CD14-positive monocyte (primary cell): Measurements from ENCODE around the gene CLECL1. TPM values are rescaled to one million over a fixed set of nuclear protein-coding genes. Genes with fewer than 3 reads are reported as not detected.
"Not testable (repeated sequence)": the region's sequence is repeated elsewhere in the genome, so short reads cannot be mapped to it uniquely, and the experiment has no call there.

Source experiments
- DNase-seq, 3 donors: peaks; one replicate each; pipeline ENCODE4 v3.0.0-alpha.2; 2011 to 2022
- H2AFZ ChIP-seq: 2 replicates; pipeline ENCODE4 v1.6.0; 2012; ENCODE audit warnings: mild to moderate bottlenecking, low read depth, low read length, inconsistent platforms; ENCODE audit not compliant: insufficient read depth, poor library complexity, severe bottlenecking
- H3K27ac ChIP-seq, 2 donors: 1 replicate in 1 of 2; 2 replicates in 1 of 2; pipeline ENCODE4 v1.5.1; 2012 to 2013; ENCODE audit warnings: low read length in 2 of 2, control low read depth in 1 of 2, inconsistent platforms in 1 of 2, low read depth in 1 of 2, mild to moderate bottlenecking in 1 of 2
- H3K27me3 ChIP-seq, 2 donors: one replicate each; pipeline versions ENCODE4 v1.6.0 to v1.6.1; 2011 to 2013; ENCODE audit warnings: low read length in 2 of 2; ENCODE audit not compliant: control insufficient read depth in 2 of 2, insufficient read depth in 2 of 2
- H3K36me3 ChIP-seq, 2 donors: replicated peaks in 1 of 2; 1 replicate in 1 of 2; 2 replicates in 1 of 2; pipeline versions ENCODE4 v1.5.1 to v1.6.1; 2012 to 2013; ENCODE audit warnings: low read length in 2 of 2, control low read depth in 1 of 2, inconsistent platforms in 1 of 2, mild to moderate bottlenecking in 1 of 2; ENCODE audit not compliant: insufficient read depth in 2 of 2, control insufficient read depth in 1 of 2
- H3K4me1 ChIP-seq, 2 donors: 1 replicate in 1 of 2; 2 replicates in 1 of 2; pipeline versions ENCODE4 v1.5.1 to v1.6.1; 2012 to 2013; ENCODE audit warnings: low read length in 2 of 2, control low read depth in 1 of 2, inconsistent platforms in 1 of 2, mild to moderate bottlenecking in 1 of 2, moderate library complexity in 1 of 2; ENCODE audit not compliant: insufficient read depth in 2 of 2, control insufficient read depth in 1 of 2
- H3K4me2 ChIP-seq: replicated peaks from 2 replicates; pipeline ENCODE3; 2012; ENCODE audit warnings: low read length, moderate library complexity, mild to moderate bottlenecking; ENCODE audit not compliant: poor library complexity, severe bottlenecking; ENCODE audit errors: extremely low read depth
- H3K4me3 ChIP-seq, 3 experiments: fragments of 200-600 bp in 1 of 3; sonication (generic) in 1 of 3; replicated peaks in 1 of 3; 1 replicate in 2 of 3; 2 replicates in 1 of 3; pipeline ENCODE4 v1.5.1; 2011 to 2013; ENCODE audit warnings: low read length in 3 of 3, mild to moderate bottlenecking in 3 of 3, control low read depth in 2 of 3, low read depth in 2 of 3, inconsistent platforms in 1 of 3, moderate library complexity in 1 of 3
- H3K79me2 ChIP-seq: 2 replicates; pipeline ENCODE4 v1.6.0; 2012; ENCODE audit warnings: mild to moderate bottlenecking, control low read depth, inconsistent platforms, low read length, moderate library complexity; ENCODE audit not compliant: insufficient read depth
- H3K9ac ChIP-seq: 2 replicates; pipeline ENCODE4 v1.6.0; 2017; ENCODE audit warnings: low read length, mild to moderate bottlenecking; ENCODE audit not compliant: insufficient read depth, poor library complexity, severe bottlenecking
- H3K9me3 ChIP-seq, 2 donors: replicated peaks in 1 of 2; 1 replicate in 1 of 2; 2 replicates in 1 of 2; pipeline versions ENCODE4 v1.5.1 to v1.6.1; 2012 to 2013; ENCODE audit warnings: low read length in 2 of 2, control low read depth in 1 of 2; ENCODE audit not compliant: control insufficient read depth in 1 of 2, insufficient read depth in 1 of 2
- H4K20me1 ChIP-seq: 2 replicates; pipeline ENCODE4 v1.6.0; 2012; ENCODE audit warnings: mild to moderate bottlenecking, low read length, control low read depth, moderate library complexity; ENCODE audit not compliant: insufficient read depth
- H3K27ac Mint-ChIP-seq, 7 donors: one replicate each; pipeline ENCODE4 v1.8.0; 2020; ENCODE audit warnings: mild to moderate bottlenecking in 7 of 7, mixed read lengths in 7 of 7, moderate library complexity in 6 of 7, inconsistent platforms in 2 of 7
- H3K27me3 Mint-ChIP-seq, 3 donors: one replicate each; pipeline ENCODE4 v1.8.0; 2021 to 2022; ENCODE audit warnings: low read depth in 3 of 3, mild to moderate bottlenecking in 3 of 3, mixed read lengths in 3 of 3, moderate library complexity in 3 of 3, inconsistent platforms in 1 of 3
- H3K36me3 Mint-ChIP-seq, 2 donors: one replicate each; pipeline ENCODE4 v1.8.0; 2020; ENCODE audit warnings: mixed read lengths in 2 of 2, inconsistent platforms in 1 of 2, mild to moderate bottlenecking in 1 of 2
- H3K4me1 Mint-ChIP-seq: one replicate; pipeline ENCODE4 v1.8.0; 2020; ENCODE audit warnings: mild to moderate bottlenecking, mixed read lengths
- H3K4me3 Mint-ChIP-seq, 2 donors: one replicate each; pipeline ENCODE4 v1.8.0; 2020; ENCODE audit warnings: mild to moderate bottlenecking in 2 of 2, mixed read lengths in 2 of 2, moderate library complexity in 1 of 2
- H3K9me3 Mint-ChIP-seq, 7 donors: one replicate each; pipeline ENCODE4 v1.8.0; 2020 to 2022; ENCODE audit warnings: mixed read lengths in 7 of 7, mild to moderate bottlenecking in 6 of 7, moderate library complexity in 6 of 7, inconsistent platforms in 2 of 7
- WGBS: methylation state at CpG from one replicate; pipeline ENCODE4 v1.1.5; 2013; ENCODE audit warnings: missing lambda C conversion rate; ENCODE audit not compliant: insufficient coverage; 5-methylcytosine and 5-hydroxymethylcytosine counted together
- intact Hi-C, 2 donors: fragments of 100-400 bp; cut with micrococcal nuclease; formaldehyde crosslinking; loops; one replicate each; pipeline versions ENCODE4 v1.15.0 to v1.15.1; 2023
- polyA plus RNA-seq, 3 donors: library from polyadenylated mRNA; depleted of rRNA in 1 of 3; unstranded in 2 of 3; stranded (reverse) in 1 of 3; fragments of 300-500 nt in 2 of 3; fragments of >200 nt in 1 of 3; fragmentation: Illumina TruSeq in 2 of 3; gene quantifications; 1 replicate in 2 of 3; 2 replicates in 1 of 3; pipeline ENCODE4 v1.2.3, GENCODE V29; 2012 to 2021
- TF ChIP-seq, protein P1 (sequence below): fragments of 200-600 bp; IDR thresholded peaks from one replicate; pipeline ENCODE4 v1.8.0; 2022; ENCODE audit warnings: antibody characterized with exemption, mild to moderate bottlenecking

The CLECL1 gene
- polyA plus RNA-seq, 3 donors: 7.6 to 20.6 (median 11.4) TPM

DNA sequence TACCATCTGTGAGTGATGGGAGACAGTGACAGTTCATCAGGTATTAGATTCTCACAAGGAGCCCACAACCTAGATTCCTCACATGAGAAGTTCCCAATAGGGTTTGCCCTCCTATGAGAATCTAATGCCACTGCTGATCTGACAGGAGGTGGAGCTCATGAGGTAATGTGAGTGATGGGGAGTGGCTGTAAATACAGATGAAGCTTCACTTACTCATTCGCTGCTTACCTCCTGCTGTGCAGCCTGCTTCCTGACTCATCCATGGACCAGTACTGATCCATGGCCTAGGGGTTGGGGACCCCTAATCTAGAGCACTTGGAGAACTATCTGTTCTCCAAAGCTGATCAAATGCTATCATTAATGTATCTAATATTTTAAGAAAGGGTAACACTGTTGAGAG is 45.7 kb downstream of the CLECL1 start:
- 67% methylated on average over 1 of the region's 1 CpG for WGBS
- DNase-seq: no peak
- intact Hi-C loops: no loop called here
- Histone ChIP-seq H3K4me2 (no peak overlapping the region), H3K4me3 (no peak overlapping the region), H4K20me1 (no peaks in the 10 kb centered on the region), H2AFZ (no peak overlapping the region), H3K4me1 (peaks cover 0 to 9% of the 10 kb centered on the region in 2 donors), H3K9ac (no peak overlapping the region), H3K36me3 (peaks cover 49 to 80% of the 10 kb centered on the region in 2 donors), H3K79me2 (no peaks in the 10 kb centered on the region), H3K27me3 (no peaks in the 10 kb centered on the region), H3K27ac (no peak overlapping the region), H3K9me3 (peaks cover 3 to 17% of the 10 kb centered on the region in 2 donors)
- TF ChIP-seq, protein P1, sequence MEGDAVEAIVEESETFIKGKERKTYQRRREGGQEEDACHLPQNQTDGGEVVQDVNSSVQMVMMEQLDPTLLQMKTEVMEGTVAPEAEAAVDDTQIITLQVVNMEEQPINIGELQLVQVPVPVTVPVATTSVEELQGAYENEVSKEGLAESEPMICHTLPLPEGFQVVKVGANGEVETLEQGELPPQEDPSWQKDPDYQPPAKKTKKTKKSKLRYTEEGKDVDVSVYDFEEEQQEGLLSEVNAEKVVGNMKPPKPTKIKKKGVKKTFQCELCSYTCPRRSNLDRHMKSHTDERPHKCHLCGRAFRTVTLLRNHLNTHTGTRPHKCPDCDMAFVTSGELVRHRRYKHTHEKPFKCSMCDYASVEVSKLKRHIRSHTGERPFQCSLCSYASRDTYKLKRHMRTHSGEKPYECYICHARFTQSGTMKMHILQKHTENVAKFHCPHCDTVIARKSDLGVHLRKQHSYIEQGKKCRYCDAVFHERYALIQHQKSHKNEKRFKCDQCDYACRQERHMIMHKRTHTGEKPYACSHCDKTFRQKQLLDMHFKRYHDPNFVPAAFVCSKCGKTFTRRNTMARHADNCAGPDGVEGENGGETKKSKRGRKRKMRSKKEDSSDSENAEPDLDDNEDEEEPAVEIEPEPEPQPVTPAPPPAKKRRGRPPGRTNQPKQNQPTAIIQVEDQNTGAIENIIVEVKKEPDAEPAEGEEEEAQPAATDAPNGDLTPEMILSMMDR: no peak
- H3K9me3 Mint-ChIP-seq: peaks cover 6 to 27% (median 16%) of the 10 kb centered on the region in 7 donors
- no peak overlapping the region for H3K27ac Mint-ChIP-seq
- no peak overlapping the region for H3K4me3 Mint-ChIP-seq
- H3K4me1 Mint-ChIP-seq: peaks cover 16% of the 10 kb centered on the region
- H3K27me3 Mint-ChIP-seq: no peaks in the 10 kb centered on the region
- peaks cover 77 to 81% of the 10 kb centered on the region in 2 donors for H3K36me3 Mint-ChIP-seq

DNA sequence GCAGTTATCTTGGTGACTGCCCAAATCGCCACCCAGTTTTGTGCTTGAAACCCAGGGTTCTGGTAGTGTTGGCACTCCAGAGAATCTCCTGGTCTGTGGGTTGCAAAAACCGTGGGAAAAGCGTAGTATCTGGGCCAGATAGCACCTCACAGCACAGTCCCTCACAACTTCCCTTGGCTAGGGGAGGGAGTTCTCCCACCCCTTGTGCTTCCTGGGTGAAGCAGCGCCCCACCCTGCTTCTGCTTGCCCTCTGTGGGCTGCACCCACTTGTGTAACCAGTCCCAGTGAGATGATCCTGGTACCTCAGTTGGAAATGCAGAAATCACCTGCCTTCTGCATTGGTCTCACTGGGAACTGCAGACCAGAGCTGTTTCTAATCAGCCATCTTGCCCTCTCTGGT is 47.0 kb downstream of the CLECL1 start:
- H3K9me3 Mint-ChIP-seq: peaks cover 6 to 28% (median 16%) of the 10 kb centered on the region in 7 donors
- H3K4me3 Mint-ChIP-seq: no peak overlapping the region
- no peak overlapping the region for H3K4me3 ChIP-seq
- peaks cover 53 to 78% of the 10 kb centered on the region in 2 donors for H3K36me3 ChIP-seq
- no peaks in the 10 kb centered on the region for H3K27me3 Mint-ChIP-seq
- intact Hi-C loops: no loop called here
- H3K4me1 ChIP-seq: peaks cover 0 to 9% of the 10 kb centered on the region in 2 donors
- peaks cover 3 to 18% of the 10 kb centered on the region in 2 donors for H3K9me3 ChIP-seq
- H3K79me2 ChIP-seq: no peaks in the 10 kb centered on the region
- no peaks in the 10 kb centered on the region for H3K27me3 ChIP-seq
- H3K4me2 ChIP-seq: no peak overlapping the region
- H3K9ac ChIP-seq: no peak overlapping the region
- H3K4me1 Mint-ChIP-seq: peaks cover 16% of the 10 kb centered on the region
- no peak overlapping the region for H2AFZ ChIP-seq
- no peaks in the 10 kb centered on the region for H4K20me1 ChIP-seq
- H3K36me3 Mint-ChIP-seq: peaks cover 72 to 80% of the 10 kb centered on the region in 2 donors
- DNase-seq: no peak
- TF ChIP-seq, protein P1: no peak
- peak overlapping the region in 4 of 7 donors; percentile 46 to 69 (median 58) for H3K27ac Mint-ChIP-seq
- no peak overlapping the region for H3K27ac ChIP-seq
- WGBS: 90% methylated on average over 2 of the region's 4 CpGs

DNA sequence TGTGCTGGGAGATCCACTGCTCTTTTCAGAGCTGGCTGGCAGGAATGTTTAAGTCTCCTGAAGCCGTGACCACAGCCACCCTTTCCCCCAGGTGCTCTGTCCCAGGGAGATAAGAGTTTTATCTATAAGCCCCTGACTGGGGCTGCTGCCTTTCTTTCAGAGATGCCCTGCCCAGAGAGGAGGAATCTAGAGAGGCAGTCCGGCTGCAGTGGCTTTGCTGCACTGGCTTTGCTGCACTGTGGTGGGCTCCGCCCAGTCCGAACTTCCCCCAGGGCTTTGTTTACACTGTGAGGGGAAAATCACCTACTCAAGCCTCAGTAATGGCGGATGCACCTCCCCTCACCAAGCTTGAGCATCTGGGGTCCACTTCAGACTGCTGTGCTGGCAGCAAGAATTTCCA is 47.5 kb downstream of the CLECL1 start:
- peaks cover 3 to 20% of the 10 kb centered on the region in 2 donors for H3K9me3 ChIP-seq
- WGBS: no CpG with 5 or more reads among the region's 5 CpGs
- Mint-ChIP-seq H3K36me3 (peaks cover 72 to 81% of the 10 kb centered on the region in 2 donors), H3K4me1 (peaks cover 16% of the 10 kb centered on the region), H3K9me3 (peaks cover 8 to 32% (median 16%) of the 10 kb centered on the region in 7 donors), H3K27ac (peak overlapping the region in 2 of 7 donors; percentile 21 to 52)
- H3K79me2 ChIP-seq, H3K27me3 ChIP-seq, H3K4me2 ChIP-seq, H3K27ac ChIP-seq, H3K27me3 Mint-ChIP-seq, H3K4me3 Mint-ChIP-seq, H3K4me3 ChIP-seq, H4K20me1 ChIP-seq, H3K9ac ChIP-seq, DNase-seq, intact Hi-C loops, H3K4me1 ChIP-seq, H2AFZ ChIP-seq: not testable (repeated sequence)
- peaks cover 53 to 78% of the 10 kb centered on the region in 2 donors for H3K36me3 ChIP-seq
